Measurements from ENCODE around the gene NUDT5. TPM values are rescaled to one million over a fixed set of nuclear protein-coding genes. Genes with fewer than 3 reads are reported as not detected.

NUDT5 gene
- total RNA-seq, 1 experiment from 2014 or later, result 117 TPM

GRCh38 chr10:12218991-12219390, 23.3 kb upstream of the NUDT5 start:
- H3K79me2 ChIP-seq (ENCODE audit: insufficient read depth, low read length), result peaks cover 2% of the 10 kb centered on the region; the same call in 1 of the 2 replicates
- no peaks in the 10 kb centered on the region; a peak in 2 of 5 replicates for H3K9me3 Mint-ChIP-seq
- no peaks in the 10 kb centered on the region for H3K23me2 ChIP-seq (ENCODE audit: insufficient read length, low read depth, low read length, poor library complexity, severe bottlenecking)

More at GRCh38 chr10:12218991-12219390, 23.3 kb upstream of the NUDT5 start:
- no peak overlapping the region for H2BK5ac ChIP-seq (ENCODE audit: insufficient read length, low read length)
- H4K91ac ChIP-seq (ENCODE audit: insufficient read length, low read depth, low read length), result no peak overlapping the region
- no peak overlapping the region for H3K56ac ChIP-seq (ENCODE audit: insufficient read length, low read depth, low read length)
- H3K4me1 Mint-ChIP-seq, result no peaks in the 10 kb centered on the region
- H4K20me1 ChIP-seq (ENCODE audit: control insufficient read depth, insufficient read depth, insufficient read length), result no peaks in the 10 kb centered on the region
- H2BK20ac ChIP-seq (ENCODE audit: low read depth, low read length, poor library complexity, severe bottlenecking), result no peak overlapping the region
- H3K27me3 Mint-ChIP-seq (ENCODE audit: low read depth), result no peaks in the 10 kb centered on the region
- H3K36me3 Mint-ChIP-seq (ENCODE audit: insufficient read depth in 1 of 3, low read depth in 3 of 3), result peaks cover 48 to 75% (median 60%) of the 10 kb centered on the region in 3 experiments
- H3K4me3 Mint-ChIP-seq, result no peak overlapping the region
- no peak overlapping the region for H2BK120ac ChIP-seq (ENCODE audit: low read depth, low read length, poor library complexity, severe bottlenecking)
- H2BK15ac ChIP-seq (ENCODE audit: low read depth, low read length), result no peak overlapping the region
- H2AFZ ChIP-seq (ENCODE audit: low read length), result no peak overlapping the region
- H3K27me3 ChIP-seq (ENCODE audit: insufficient read depth, low read length), result no peaks in the 10 kb centered on the region
- H4K5ac ChIP-seq (ENCODE audit: insufficient read length, low read depth, low read length), result no peak overlapping the region
- H3K4me2 ChIP-seq (ENCODE audit: insufficient read depth, insufficient read length, low read length), result no peak overlapping the region
- H2AK5ac ChIP-seq (ENCODE audit: insufficient read length, low read length), result no peak overlapping the region
- H3K27ac Mint-ChIP-seq, result no peak overlapping the region
- no peak overlapping the region for H3K4ac ChIP-seq (ENCODE audit: low read depth, low read length)
- H3K9ac ChIP-seq (ENCODE audit: extremely low read depth, insufficient read length, low read length), result no peak overlapping the region
- H3T11ph ChIP-seq (ENCODE audit: low read length), result no peak overlapping the region
- H3K23ac ChIP-seq (ENCODE audit: insufficient read length, low read depth, low read length), result no peak overlapping the region
- no peaks in the 10 kb centered on the region for H3K4me1 ChIP-seq (ENCODE audit: insufficient read depth, low read length)
- H3K18ac ChIP-seq (ENCODE audit: insufficient read length, low read depth, low read length), result no peak overlapping the region
- H4K8ac ChIP-seq (replicated peaks; ENCODE audit: insufficient read length, low read depth, low read length), result no peak overlapping the region
- H3K27ac ChIP-seq (ENCODE audit: insufficient read length, low read depth, low read length), result no peak overlapping the region
- H3K79me1 ChIP-seq (ENCODE audit: insufficient read depth, low read depth, low read length, poor library complexity, severe bottlenecking), result peaks cover 5% of the 10 kb centered on the region
- no peak overlapping the region for H2BK12ac ChIP-seq (ENCODE audit: insufficient read length, low read depth, low read length)
- TF ChIP-seq CTCF (conservative IDR thresholded peaks at IDR 0.05), result no peak
- H3K9me3 ChIP-seq (ENCODE audit: control insufficient read depth, low read depth, low read length), result no peaks in the 10 kb centered on the region
- DNase-seq, result no peak
- no CpG with 5 or more reads among the region's 8 CpGs for WGBS (ENCODE audit: extremely low coverage, insufficient read length, low lambda C conversion rate)
- H3K14ac ChIP-seq (ENCODE audit: insufficient read depth, low read length), result no peak overlapping the region

All from H9 (cell line).